MCF 10A (cell line): ENCODE results near the gene SLC25A19. TPM values are rescaled to one million over a fixed set of nuclear protein-coding genes. Genes with fewer than 3 reads are reported as not detected.
A peak's percentile ranks its signal among the peaks of the same experiment; 100 is the strongest.

Experiments used
- BruUV-seq: library from RNA; stranded (reverse); fragments of 400-500 nt; replicated peaks from 2 replicates; lab custom pipeline; 2021; lab: Mats Ljungman, UMichigan
- CTCF ChIA-PET: fragments of 300-600 bp; sonication (Branson Sonifier 250); formaldehyde crosslinking; extraction: SDS; loops from one replicate; lab custom pipeline; 2021; ENCODE audit warnings: antibody characterized with exemption, inconsistent platforms; lab: Yijun Ruan, JAX
- POLR2A ChIA-PET: fragments of 300-600, 350-650 bp; sonication (Branson Sonifier 250); formaldehyde crosslinking; extraction: SDS; loops from one replicate; lab custom pipeline; 2020; ENCODE audit warnings: antibody characterized with exemption, inconsistent platforms; lab: Yijun Ruan, JAX
- DNase-seq: peaks from one replicate; pipeline ENCODE4 v3.0.0-alpha.2; 2018; ENCODE audit not compliant: unreplicated experiment
- H3K27ac Mint-ChIP-seq: one replicate; pipeline ENCODE4 v1.8.0; 2022; ENCODE audit warnings: mild to moderate bottlenecking, low read depth, mixed read lengths; ENCODE audit not compliant: unreplicated experiment
- H3K27me3 Mint-ChIP-seq: one replicate; pipeline ENCODE4 v1.8.0; 2022; ENCODE audit warnings: mixed read lengths; ENCODE audit not compliant: insufficient read depth, unreplicated experiment
- H3K36me3 Mint-ChIP-seq: one replicate; pipeline ENCODE4 v1.8.0; 2022; ENCODE audit warnings: mild to moderate bottlenecking, moderate library complexity, mixed read lengths; ENCODE audit not compliant: insufficient read depth, unreplicated experiment
- H3K4me1 Mint-ChIP-seq: one replicate; pipeline ENCODE4 v1.8.0; 2022; ENCODE audit warnings: mixed read lengths; ENCODE audit not compliant: insufficient read depth, unreplicated experiment
- H3K4me3 Mint-ChIP-seq: one replicate; pipeline ENCODE4 v1.8.0; 2022; ENCODE audit warnings: mild to moderate bottlenecking, moderate library complexity, mixed read lengths; ENCODE audit not compliant: unreplicated experiment
- H3K9me3 Mint-ChIP-seq: one replicate; pipeline ENCODE4 v1.8.0; 2022; ENCODE audit warnings: mixed read lengths; ENCODE audit not compliant: unreplicated experiment
- CTCF ChIP-seq: fragments of 200-600 bp; IDR thresholded peaks from one replicate; pipeline ENCODE4 v1.8.0; 2022; ENCODE audit warnings: antibody characterized with exemption, mild to moderate bottlenecking; ENCODE audit not compliant: unreplicated experiment
- intact Hi-C: fragments of 100-400 bp; cut with micrococcal nuclease; formaldehyde crosslinking; loops from 2 replicates; pipeline ENCODE4 v1.14.1; 2022
- total RNA-seq: library from RNA; stranded (reverse); gene quantifications from 2 replicates; pipeline ENCODE4 v1.2.3, GENCODE V29; 2022

Gene SLC25A19
- total RNA-seq, 1 experiment from 2014 or later, result 22.6 TPM

GRCh38 chr17:75270218-75270965, 18.8 kb downstream of the SLC25A19 start:
- TF ChIP-seq CTCF, result peak; percentile 37
- H3K9me3 Mint-ChIP-seq, result no peaks in the 10 kb centered on the region
- CTCF ChIA-PET, result interaction anchor here (0.5 to 3.0 kb wide), 25 partner anchors 8 to 605 kb away, joined by 3 to 38 read pairs (median 4); partner anchors contain the start of genes GGA3, MRPS7 and SLC25A19
- peak overlapping the region; percentile 76 for H3K4me3 Mint-ChIP-seq
- H3K27ac Mint-ChIP-seq, result peak overlapping the region; percentile 63
- peak; percentile 81 for DNase-seq
- no peaks in the 10 kb centered on the region for H3K27me3 Mint-ChIP-seq
- peaks cover 34% of the 10 kb centered on the region for H3K36me3 Mint-ChIP-seq
- no TSS peak for BruUV-seq
- peaks cover 23% of the 10 kb centered on the region for H3K4me1 Mint-ChIP-seq
- POLR2A ChIA-PET, result interaction anchor here (0.6 to 6.8 kb wide), 28 partner anchors 8 to 524 kb away, joined by 3 to 142 read pairs (median 4); partner anchors contain the start of genes FDXR, GGA3, GRB2 and JPT1
- intact Hi-C loops, result loop anchor here (1.0 to 2.0 kb wide), 2 partner anchors 134 to 142 kb away; no protein-coding TSS in a partner anchor

DNA sequence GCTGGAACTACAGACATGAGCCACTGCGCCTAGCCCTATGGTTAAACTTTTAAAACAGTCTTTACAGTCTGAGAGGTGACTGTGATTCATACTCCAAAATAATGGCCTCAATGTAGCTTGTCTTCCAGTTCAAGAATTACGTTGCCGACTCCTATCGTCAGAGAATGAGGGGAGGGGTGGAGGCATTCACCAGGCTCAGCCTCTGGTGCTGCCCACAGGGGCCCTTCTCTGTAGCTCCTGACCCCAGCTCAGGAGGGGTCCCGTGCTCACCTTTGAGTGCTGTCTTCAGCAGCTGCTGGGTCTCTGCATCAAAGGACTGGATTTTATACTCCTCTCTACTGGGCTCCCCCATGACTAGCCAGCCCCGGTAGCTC, 19.4 kb downstream of the SLC25A19 start:
- no peak for DNase-seq
- H3K4me1 Mint-ChIP-seq, result peaks cover 23% of the 10 kb centered on the region
- peak overlapping the region; percentile 76 for H3K4me3 Mint-ChIP-seq
- no peaks in the 10 kb centered on the region for H3K27me3 Mint-ChIP-seq
- H3K36me3 Mint-ChIP-seq, result peaks cover 36% of the 10 kb centered on the region
- intact Hi-C loops, result loop anchor here (1.0 to 2.0 kb wide), 2 partner anchors 134 to 143 kb away; no protein-coding TSS in a partner anchor
- CTCF ChIA-PET, result interaction anchor here (0.6 to 3.0 kb wide), 12 partner anchors 9 to 356 kb away, joined by 3 to 38 read pairs (median 4); partner anchors contain the start of genes GGA3, MRPS7 and SLC25A19
- H3K27ac Mint-ChIP-seq, result peak overlapping the region; percentile 63
- POLR2A ChIA-PET, result interaction anchor here (0.6 to 6.8 kb wide), 21 partner anchors 8 to 525 kb away, joined by 3 to 142 read pairs (median 5); partner anchors contain the start of genes GGA3, GRB2, MRPS7 and NUP85
- no peak for TF ChIP-seq CTCF
- BruUV-seq, result no TSS peak
- H3K9me3 Mint-ChIP-seq, result no peaks in the 10 kb centered on the region

DNA sequence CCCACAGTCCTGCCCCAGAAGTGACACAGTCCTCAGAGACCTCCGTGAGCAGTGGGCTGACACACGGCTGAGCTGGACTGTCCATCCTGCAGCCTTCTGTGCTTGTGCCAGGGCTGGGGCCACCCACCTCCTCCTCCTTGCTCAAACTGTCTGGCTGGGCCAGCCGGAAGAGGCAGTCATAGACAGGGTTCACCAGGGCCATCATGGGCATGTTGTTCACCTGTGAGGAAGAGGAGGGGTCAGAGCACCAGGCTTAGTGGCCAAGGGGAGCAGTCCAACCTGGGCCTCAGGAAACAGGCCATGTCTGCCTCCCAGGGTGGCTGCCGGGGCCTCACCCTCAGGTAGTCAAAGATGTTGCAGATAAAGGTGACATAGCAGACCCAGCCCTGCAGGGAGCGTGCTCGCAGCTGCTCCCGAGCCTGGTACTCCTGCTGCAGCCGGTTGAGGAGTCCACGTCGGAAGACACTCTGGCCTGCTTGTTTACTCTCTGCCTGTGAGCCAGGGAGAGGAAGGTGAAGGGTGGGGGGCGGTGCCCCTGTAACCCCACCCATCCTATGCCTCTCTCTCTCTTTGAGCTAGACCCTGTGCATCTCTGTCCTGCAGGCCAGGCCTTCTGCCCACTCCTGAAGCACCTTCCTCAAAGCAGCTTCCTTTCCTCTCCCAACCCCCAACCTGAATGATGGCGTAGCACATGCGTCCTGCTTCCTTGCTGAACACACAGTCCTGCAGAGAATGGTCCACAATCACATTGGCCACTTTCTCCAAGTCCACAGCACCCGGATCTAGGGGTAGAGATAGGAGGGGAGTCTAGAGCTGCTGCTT, 21.6 kb downstream of the SLC25A19 start:
- Mint-ChIP-seq H3K4me1 (peaks cover 20% of the 10 kb centered on the region), H3K9me3 (no peaks in the 10 kb centered on the region), H3K36me3 (peaks cover 47% of the 10 kb centered on the region), H3K27ac (no peak overlapping the region), H3K27me3 (no peaks in the 10 kb centered on the region), H3K4me3 (no peak overlapping the region)
- intact Hi-C loops, result no loop called here
- TF ChIP-seq CTCF, result no peak
- no peak for DNase-seq
- POLR2A ChIA-PET, result interaction anchor here (1.1 to 4.8 kb wide), 5 partner anchors 10 to 143 kb away, joined by 3 to 96 read pairs (median 4); partner anchors contain the start of gene SLC25A19
- CTCF ChIA-PET, result interaction anchor here (0.5 kb wide), 1 partner anchor 258 kb away, joined by 3 read pairs; the partner anchor contains the start of gene LLGL2
- no TSS peak for BruUV-seq
